LoVo (cell line): Measurements from ENCODE around the gene SDS.
A peak's percentile ranks its signal among the peaks of the same experiment; 100 is the strongest.

Source experiments
- DNase-seq: peaks from one replicate; pipeline ENCODE4 v3.0.0-alpha.2; 2016; ENCODE audit warnings: low spot score

The SDS gene

GRCh38 chr12:113424915-113425823 is 21.5 kb upstream of the SDS start:
- DNase-seq, result peak; percentile 55

- DNase-seq, result no peak
These were observed 20.8 kb upstream of the SDS start for GRCh38 chr12:113424456-113424855.

- no peak for DNase-seq
These were observed 19.4 kb upstream of the SDS start for GRCh38 chr12:113422886-113423669.

- peak; percentile 82 for DNase-seq
These were observed 18.6 kb upstream of the SDS start, which contains the start of gene SDSL for GRCh38 chr12:113422030-113422885. TSS of gene SDSL (plus strand) at chr12:113422380. CDS start at chr12:113427983, 5,603 bp downstream.

- DNase-seq, result no peak
These were observed 17.4 kb upstream of the SDS start for GRCh38 chr12:113420996-113421595.

GRCh38 chr12:113418213-113418879 is 14.7 kb upstream of the SDS start:
- DNase-seq, result no peak

GRCh38 chr12:113416091-113416754 is 12.5 kb upstream of the SDS start:
- no peak for DNase-seq

- DNase-seq, result no peak
These were observed 10.9 kb upstream of the SDS start for GRCh38 chr12:113414519-113415038.

GRCh38 chr12:113413488-113413939 is 9.8 kb upstream of the SDS start:
- DNase-seq, result no peak

GRCh38 chr12:113409462-113410124 is 5.9 kb upstream of the SDS start:
- DNase-seq, result no peak

GRCh38 chr12:113408756-113409298 is 5.1 kb upstream of the SDS start:
- DNase-seq, result no peak

GRCh38 chr12:113407931-113408600 is 4.4 kb upstream of the SDS start:
- DNase-seq, result no peak

GRCh38 chr12:113405694-113406093 is 2.0 kb upstream of the SDS start:
- DNase-seq, result no peak

GRCh38 chr12:113402586-113403260 is 964 bp downstream of the SDS start:
- no peak for DNase-seq

GRCh38 chr12:113401066-113402000 is 2.4 kb downstream of the SDS start:
- DNase-seq, result no peak

GRCh38 chr12:113400362-113400761 is 3.3 kb downstream of the SDS start:
- no peak for DNase-seq

- no peak for DNase-seq
These were observed 4.2 kb downstream of the SDS start for GRCh38 chr12:113399490-113399889.
